Ovary (tissue), 3 donors: ENCODE measurements around the gene OR10G2.

Experiments used
- EP300 ChIP-seq: sonication (generic); formaldehyde crosslinking; IDR thresholded peaks from one replicate; pipeline ENCODE4 v1.6.1; 2017; ENCODE audit warnings: antibody characterized with exemption
- POLR2A ChIP-seq: fragments of 450-650 bp; IDR thresholded peaks from one replicate; pipeline ENCODE4 v1.6.1; 2017; ENCODE audit warnings: antibody characterized with exemption, mild to moderate bottlenecking, moderate library complexity
- TF ChIP-seq, protein P1 (sequence below), 3 donors: fragments of 450-650 bp in 2 of 3; fragments of 200-600 bp in 1 of 3; IDR thresholded peaks; one replicate each; pipeline versions ENCODE4 v1.5.1 to v1.8.0; 2016 to 2022; ENCODE audit warnings: antibody characterized with exemption in 3 of 3, mild to moderate bottlenecking in 1 of 3
- donor health status: DM: no; HTN: no; CAD: no.

DNA sequence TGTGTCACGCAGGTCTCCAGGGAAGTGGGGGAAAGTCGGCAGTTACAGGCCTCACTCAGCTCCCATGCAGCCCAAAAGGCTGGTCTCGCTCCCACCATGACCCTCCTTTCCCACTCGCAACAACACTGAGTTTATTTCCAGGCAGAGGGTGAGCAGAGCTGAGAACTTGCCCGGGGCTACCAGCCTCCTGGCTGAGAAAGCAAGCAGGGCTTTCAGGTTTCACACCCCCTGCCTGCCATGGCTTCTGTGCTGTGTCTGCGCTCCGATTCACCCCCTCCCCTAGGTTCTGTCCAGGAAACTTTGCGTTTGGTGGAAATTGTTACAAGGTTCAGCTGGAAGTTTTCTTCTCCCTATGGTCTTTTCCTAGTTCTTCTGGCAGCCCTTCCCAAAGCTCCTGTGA lies 17.1 kb downstream of the OR10G2 start:
- TF ChIP-seq POLR2A (no peak), EP300 (no peak)
- TF ChIP-seq, protein P1, sequence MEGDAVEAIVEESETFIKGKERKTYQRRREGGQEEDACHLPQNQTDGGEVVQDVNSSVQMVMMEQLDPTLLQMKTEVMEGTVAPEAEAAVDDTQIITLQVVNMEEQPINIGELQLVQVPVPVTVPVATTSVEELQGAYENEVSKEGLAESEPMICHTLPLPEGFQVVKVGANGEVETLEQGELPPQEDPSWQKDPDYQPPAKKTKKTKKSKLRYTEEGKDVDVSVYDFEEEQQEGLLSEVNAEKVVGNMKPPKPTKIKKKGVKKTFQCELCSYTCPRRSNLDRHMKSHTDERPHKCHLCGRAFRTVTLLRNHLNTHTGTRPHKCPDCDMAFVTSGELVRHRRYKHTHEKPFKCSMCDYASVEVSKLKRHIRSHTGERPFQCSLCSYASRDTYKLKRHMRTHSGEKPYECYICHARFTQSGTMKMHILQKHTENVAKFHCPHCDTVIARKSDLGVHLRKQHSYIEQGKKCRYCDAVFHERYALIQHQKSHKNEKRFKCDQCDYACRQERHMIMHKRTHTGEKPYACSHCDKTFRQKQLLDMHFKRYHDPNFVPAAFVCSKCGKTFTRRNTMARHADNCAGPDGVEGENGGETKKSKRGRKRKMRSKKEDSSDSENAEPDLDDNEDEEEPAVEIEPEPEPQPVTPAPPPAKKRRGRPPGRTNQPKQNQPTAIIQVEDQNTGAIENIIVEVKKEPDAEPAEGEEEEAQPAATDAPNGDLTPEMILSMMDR (IDR thresholded peaks at IDR 0.05): no peak
